HL-60 (cell line): ENCODE data around the gene SCNN1G.

Experiments
- DNase-seq, 2 experiments: peaks; one replicate each; pipeline ENCODE4 v3.0.0-alpha.2; 2010 to 2020; ENCODE audit warnings: low read depth in 1 of 2, low spot score in 1 of 2
- H3K27ac ChIP-seq: fragments of 250-450 bp; sonication (Bioruptor Pico); replicated peaks from 2 replicates; pipeline ENCODE4 v1.5.1; 2020; ENCODE audit warnings: mild to moderate bottlenecking, moderate library complexity
- H3K27me3 ChIP-seq: fragments of 250-450 bp; sonication (Bioruptor Pico); 2 replicates; pipeline ENCODE4 v1.5.1; 2021; ENCODE audit warnings: mild to moderate bottlenecking, moderate library complexity; ENCODE audit not compliant: insufficient read depth, poor library complexity, severe bottlenecking
- H3K4me3 ChIP-seq: replicated peaks from 2 replicates; pipeline ENCODE4 v1.5.1; 2011; ENCODE audit warnings: mild to moderate bottlenecking, control low read depth, low read length; ENCODE audit not compliant: insufficient read depth
- GABPA ChIP-seq: IDR thresholded peaks from 2 replicates; pipeline ENCODE4 v1.6.1; 2012; ENCODE audit warnings: low read depth
- POLR2AphosphoS5 ChIP-seq: IDR thresholded peaks from 2 replicates; pipeline ENCODE4 v1.6.1; 2012; ENCODE audit warnings: low read depth
- REST ChIP-seq: IDR thresholded peaks from 2 replicates; pipeline ENCODE4 v1.6.1; 2012; ENCODE audit warnings: low read depth; ENCODE audit not compliant: insufficient replicate concordance
- SPI1 ChIP-seq: IDR thresholded peaks from 2 replicates; pipeline ENCODE4 v1.6.1; 2012; ENCODE audit warnings: low read depth, mild to moderate bottlenecking, borderline replicate concordance
- TF ChIP-seq, protein P1 (sequence below): IDR thresholded peaks from one replicate; pipeline ENCODE4 v1.5.1; 2011; ENCODE audit warnings: low read length, control low read depth, inconsistent platforms; ENCODE audit not compliant: insufficient read depth

The SCNN1G gene

DNA sequence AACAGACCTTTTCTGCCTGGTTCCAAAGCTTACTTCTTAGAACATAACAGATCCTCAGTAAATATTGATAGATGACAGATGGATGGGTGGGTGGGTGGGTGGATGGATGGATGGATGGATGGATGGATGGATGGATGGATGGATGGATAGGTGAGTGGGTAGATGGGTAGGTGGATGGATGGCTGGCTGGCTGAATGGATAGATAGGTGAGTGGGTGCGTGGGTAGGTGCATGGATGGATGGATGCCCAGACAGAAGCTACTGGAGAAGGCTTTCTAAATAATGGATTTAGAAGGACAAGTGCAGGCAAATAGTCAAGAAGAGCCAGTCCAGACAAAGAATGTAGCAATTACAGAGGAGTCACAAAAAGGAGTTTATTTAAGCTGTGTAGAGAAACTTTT, 19.6 kb downstream of the SCNN1G start:
- TF ChIP-seq POLR2AphosphoS5: no peak
- no peak for TF ChIP-seq SPI1
- TF ChIP-seq, protein P1, sequence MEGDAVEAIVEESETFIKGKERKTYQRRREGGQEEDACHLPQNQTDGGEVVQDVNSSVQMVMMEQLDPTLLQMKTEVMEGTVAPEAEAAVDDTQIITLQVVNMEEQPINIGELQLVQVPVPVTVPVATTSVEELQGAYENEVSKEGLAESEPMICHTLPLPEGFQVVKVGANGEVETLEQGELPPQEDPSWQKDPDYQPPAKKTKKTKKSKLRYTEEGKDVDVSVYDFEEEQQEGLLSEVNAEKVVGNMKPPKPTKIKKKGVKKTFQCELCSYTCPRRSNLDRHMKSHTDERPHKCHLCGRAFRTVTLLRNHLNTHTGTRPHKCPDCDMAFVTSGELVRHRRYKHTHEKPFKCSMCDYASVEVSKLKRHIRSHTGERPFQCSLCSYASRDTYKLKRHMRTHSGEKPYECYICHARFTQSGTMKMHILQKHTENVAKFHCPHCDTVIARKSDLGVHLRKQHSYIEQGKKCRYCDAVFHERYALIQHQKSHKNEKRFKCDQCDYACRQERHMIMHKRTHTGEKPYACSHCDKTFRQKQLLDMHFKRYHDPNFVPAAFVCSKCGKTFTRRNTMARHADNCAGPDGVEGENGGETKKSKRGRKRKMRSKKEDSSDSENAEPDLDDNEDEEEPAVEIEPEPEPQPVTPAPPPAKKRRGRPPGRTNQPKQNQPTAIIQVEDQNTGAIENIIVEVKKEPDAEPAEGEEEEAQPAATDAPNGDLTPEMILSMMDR: no peak
- TF ChIP-seq REST: no peak
- no peak for TF ChIP-seq GABPA
- Histone ChIP-seq H3K27me3 (no peaks in the 10 kb centered on the region), H3K4me3 (no peak overlapping the region), H3K27ac (no peak overlapping the region)
- no peak for DNase-seq

DNA sequence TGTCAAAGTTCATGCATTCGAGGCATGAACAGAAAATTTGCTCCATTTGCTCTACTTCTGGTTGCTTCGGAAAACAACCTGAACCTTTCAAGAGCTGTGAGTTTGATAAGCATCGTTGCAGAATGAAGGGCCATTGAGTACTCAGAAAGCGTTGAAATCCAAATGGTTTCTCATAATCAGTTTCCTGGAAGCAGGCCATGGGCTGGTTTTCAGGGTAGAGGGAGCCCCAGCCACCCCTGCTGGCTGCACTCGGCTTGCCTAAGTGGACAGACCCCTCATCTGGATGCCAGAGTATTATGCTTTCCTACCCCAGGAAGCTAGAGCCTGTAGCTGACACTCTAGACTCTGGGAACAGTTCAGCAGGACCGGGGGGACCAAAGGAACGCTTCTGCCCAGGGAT, 24.4 kb downstream of the SCNN1G start:
- Histone ChIP-seq H3K4me3 (no peak overlapping the region), H3K27ac (no peak overlapping the region), H3K27me3 (no peaks in the 10 kb centered on the region)
- TF ChIP-seq REST: no peak
- TF ChIP-seq SPI1: no peak
- TF ChIP-seq, protein P1: no peak
- TF ChIP-seq GABPA: no peak
- no peak for TF ChIP-seq POLR2AphosphoS5
- DNase-seq: no peak

- Histone ChIP-seq H3K4me3 (no peak overlapping the region), H3K27ac (no peak overlapping the region), H3K27me3 (no peaks in the 10 kb centered on the region)
- TF ChIP-seq, protein P1: no peak
- TF ChIP-seq GABPA (no peak), REST (no peak), SPI1 (no peak), POLR2AphosphoS5 (no peak)
- DNase-seq: no peak
These were observed 24.9 kb downstream of the SCNN1G start for GRCh38 chr16:23207485-23207884.
